Esophagus muscularis mucosa (tissue), 4 donors: Measurements from ENCODE around the gene PSME2. TPM values are rescaled to one million over a fixed set of nuclear protein-coding genes. Genes with fewer than 3 reads are reported as not detected.
A peak's percentile ranks its signal among the peaks of the same experiment; 100 is the strongest.

ENCODE experiments used
- DNase-seq: peaks from one replicate; pipeline ENCODE4 v3.0.0-alpha.2; 2017; ENCODE audit errors: extremely low spot score
- H3K27ac ChIP-seq, 4 donors: fragments of 200-600 bp; sonication (generic); replicated peaks in 1 of 4; 1 replicate in 3 of 4; 2 replicates in 1 of 4; pipeline ENCODE4 v1.5.1; 2016 to 2019; ENCODE audit warnings: mild to moderate bottlenecking in 1 of 4
- H3K27me3 ChIP-seq, 4 donors: fragments of 200-600 bp; sonication (generic); one replicate each; pipeline versions ENCODE4 v1.5.1 to v1.6.0; 2016 to 2019
- H3K36me3 ChIP-seq, 4 donors: fragments of 200-600 bp; sonication (generic); one replicate each; pipeline ENCODE4 v1.5.1; 2016 to 2019
- H3K4me1 ChIP-seq, 4 donors: fragments of 200-600 bp; sonication (generic); one replicate each; pipeline ENCODE4 v1.5.1; 2016 to 2019
- H3K4me3 ChIP-seq, 4 donors: fragments of 200-600 bp; sonication (generic); 1 replicate in 2 of 4; 2 replicates in 2 of 4; pipeline ENCODE4 v1.5.1; 2016 to 2019; ENCODE audit warnings: mild to moderate bottlenecking in 4 of 4, moderate library complexity in 1 of 4
- H3K9me3 ChIP-seq, 4 donors: fragments of 200-600 bp; sonication (generic); 1 replicate in 3 of 4; 2 replicates in 1 of 4; pipeline ENCODE4 v1.5.1; 2016 to 2019
- CTCF ChIP-seq, 3 experiments: fragments of 200-600 bp in 2 of 3; fragments of 450-650 bp in 1 of 3; sonication (generic) in 2 of 3; IDR thresholded peaks; one replicate each; pipeline ENCODE4 v1.5.1; 2017 to 2019; ENCODE audit warnings: antibody characterized with exemption in 3 of 3, mild to moderate bottlenecking in 2 of 3, moderate library complexity in 1 of 3
- EP300 ChIP-seq: sonication (generic); formaldehyde crosslinking; IDR thresholded peaks from one replicate; pipeline ENCODE4 v1.6.1; 2017; ENCODE audit warnings: antibody characterized with exemption
- POLR2A ChIP-seq: fragments of 450-650 bp; IDR thresholded peaks from one replicate; pipeline ENCODE4 v1.6.1; 2017; ENCODE audit warnings: antibody characterized with exemption, moderate library complexity, mild to moderate bottlenecking, low read depth
- POLR2AphosphoS5 ChIP-seq, 2 donors: sonication (generic); formaldehyde crosslinking; IDR thresholded peaks; one replicate each; pipeline ENCODE4 v1.6.1; 2017; ENCODE audit warnings: antibody characterized with exemption in 2 of 2
- WGBS: methylation state at CpG from one replicate; pipeline ENCODE4 v1.1.5; 2018; 5-methylcytosine and 5-hydroxymethylcytosine counted together
- intact Hi-C: fragments of 100-400 bp; cut with DNase I; formaldehyde crosslinking; loops from one replicate; pipeline ENCODE4 v1.15.1; 2023
- total RNA-seq, 4 donors: library from RNA; depleted of rRNA; stranded (reverse); fragments of >200 nt; gene quantifications; one replicate each; pipeline versions ENCODE4 v1.1.0 to v1.2.1, GENCODE V29; 2016

PSME2 gene
- total RNA-seq, 4 donors from 2014 or later, result 32.8 to 64.3 (median 42.6) TPM

GRCh38 chr14:24171422-24172260 is 25.2 kb upstream of the PSME2 start, which contains the start of gene REC8:
Gene REC8 (plus strand): TSS chr14:24172080. CDS start chr14:24172553, 473 bp downstream.
- H3K27ac ChIP-seq, result peak within 1 kb of the TSS; percentile 40 to 75 (median 59)
- peaks cover 7 to 22% (median 20%) of the 10 kb centered on the region in 4 donors for H3K4me1 ChIP-seq
- no peaks in the 10 kb centered on the region for H3K27me3 ChIP-seq
- peaks cover 15 to 45% (median 36%) of the 10 kb centered on the region in 4 donors for H3K36me3 ChIP-seq
- WGBS, result 39% methylated on average over 11 of the region's 63 CpGs
- intact Hi-C loops, result no loop called here
- DNase-seq, result peak; percentile 95
- TF ChIP-seq POLR2A (no peak), EP300 (no peak), CTCF (IDR thresholded peaks at IDR 0.05) (no peak), POLR2AphosphoS5 (IDR thresholded peaks at IDR 0.05) (peak; percentile 14 to 32)
- H3K4me3 ChIP-seq, result peak within 1 kb of the TSS; percentile 49 to 58 (median 52)
- no peaks in the 10 kb centered on the region for H3K9me3 ChIP-seq

- TF ChIP-seq EP300, result no peak
- TF ChIP-seq POLR2A, result no peak
- no peak for TF ChIP-seq CTCF (IDR thresholded peaks at IDR 0.05)
- no peak for TF ChIP-seq POLR2AphosphoS5 (IDR thresholded peaks at IDR 0.05)
- no peak for DNase-seq
- intact Hi-C loops, result no loop called here
- Histone ChIP-seq H3K4me1 (peaks cover 19 to 47% (median 35%) of the 10 kb centered on the region in 4 donors), H3K9me3 (no peaks in the 10 kb centered on the region), H3K27me3 (no peaks in the 10 kb centered on the region), H3K36me3 (peaks cover 53 to 72% (median 61%) of the 10 kb centered on the region in 4 donors), H3K4me3 (no peak overlapping the region), H3K27ac (no peak overlapping the region)
- WGBS, result 84% methylated on average over 3 of the region's 3 CpGs
Observed at GRCh38 chr14:24167469-24168114, 21.2 kb upstream of the PSME2 start.

- intact Hi-C loops, result no loop called here
- Histone ChIP-seq H3K9me3 (no peaks in the 10 kb centered on the region), H3K27me3 (no peaks in the 10 kb centered on the region), H3K36me3 (peaks cover 53 to 73% (median 63%) of the 10 kb centered on the region in 4 donors), H3K27ac (no peak overlapping the region), H3K4me1 (peaks cover 20 to 43% (median 33%) of the 10 kb centered on the region in 4 donors), H3K4me3 (no peak overlapping the region)
- TF ChIP-seq POLR2AphosphoS5 (IDR thresholded peaks at IDR 0.05) (no peak), EP300 (no peak), POLR2A (no peak)
- no peak for DNase-seq
- WGBS, result 95% methylated on average over 5 of the region's 5 CpGs
Observed at GRCh38 chr14:24165785-24166184, 19.4 kb upstream of the PSME2 start.

GRCh38 chr14:24164518-24164991 is 18.1 kb upstream of the PSME2 start:
- no peaks in the 10 kb centered on the region for H3K9me3 ChIP-seq
- intact Hi-C loops, result loop anchor here (5.0 kb wide), 1 partner anchor 57 kb away; no protein-coding TSS in a partner anchor
- no peak for DNase-seq
- no peak overlapping the region for H3K4me3 ChIP-seq
- 95% methylated on average over 9 of the region's 14 CpGs for WGBS
- TF ChIP-seq POLR2AphosphoS5 (IDR thresholded peaks at IDR 0.05), result no peak
- no peak for TF ChIP-seq EP300
- TF ChIP-seq POLR2A, result no peak
- TF ChIP-seq CTCF (IDR thresholded peaks at IDR 0.05), result no peak
- H3K4me1 ChIP-seq, result peaks cover 27 to 48% (median 39%) of the 10 kb centered on the region in 4 donors
- no peaks in the 10 kb centered on the region for H3K27me3 ChIP-seq
- peaks cover 52 to 81% (median 72%) of the 10 kb centered on the region in 4 donors for H3K36me3 ChIP-seq
- no peak overlapping the region for H3K27ac ChIP-seq
